CD4-positive, alpha-beta T cell treated with Interleukin-6 for 4 hours (primary cell): Measurements from ENCODE around the gene DLL4.
"Not testable (repeated sequence)": the region's sequence is repeated elsewhere in the genome, so short reads cannot be mapped to it uniquely, and the experiment has no call there.

ENCODE experiments used
- DNase-seq: peaks from one replicate; pipeline ENCODE4 v3.0.0-alpha.2; 2020; ENCODE audit warnings: mixed read lengths

The DLL4 gene

DNA sequence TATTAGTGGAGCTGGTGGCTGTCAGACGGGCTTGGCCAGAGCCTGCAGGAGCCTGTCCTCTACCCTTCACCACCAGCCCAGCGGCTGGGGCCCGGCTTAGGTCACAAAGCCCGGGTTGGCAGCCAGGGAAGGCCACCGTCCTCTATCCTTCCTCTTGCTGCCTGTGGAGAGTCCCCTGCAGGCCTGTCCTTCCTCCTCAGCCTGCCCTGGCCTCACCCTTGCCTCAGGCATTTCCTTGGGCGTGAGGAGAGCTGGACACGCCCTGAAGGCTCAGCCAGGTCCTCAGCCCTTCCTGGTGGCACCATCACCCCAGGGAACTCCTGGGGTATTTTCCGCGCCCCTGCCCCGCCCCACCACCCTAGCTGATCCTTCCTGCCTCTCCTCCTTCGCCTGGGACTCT, 31.8 kb downstream of the DLL4 start:
- DNase-seq, result no peak

DNA sequence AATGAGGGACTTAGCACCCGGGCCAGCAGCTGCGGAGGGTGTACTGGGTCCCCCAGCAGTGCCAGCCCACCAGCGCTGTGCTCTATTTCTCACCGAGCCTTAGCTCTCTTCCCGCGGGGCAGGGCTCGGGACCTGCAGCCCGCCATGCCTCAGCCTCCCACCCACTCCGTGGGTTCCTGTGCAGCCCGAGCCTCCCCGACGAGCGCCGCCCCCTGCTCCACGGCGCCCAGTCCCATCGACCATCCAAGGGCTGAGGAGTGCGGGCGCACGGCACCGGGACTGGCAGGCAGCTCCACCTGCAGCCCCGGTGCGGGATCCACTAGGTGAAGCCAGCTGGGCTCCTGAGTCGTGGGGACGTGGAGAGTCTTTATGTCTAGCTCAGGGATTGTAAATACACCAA, 32.6 kb downstream of the DLL4 start:
- DNase-seq, result not testable (repeated sequence)

DNA sequence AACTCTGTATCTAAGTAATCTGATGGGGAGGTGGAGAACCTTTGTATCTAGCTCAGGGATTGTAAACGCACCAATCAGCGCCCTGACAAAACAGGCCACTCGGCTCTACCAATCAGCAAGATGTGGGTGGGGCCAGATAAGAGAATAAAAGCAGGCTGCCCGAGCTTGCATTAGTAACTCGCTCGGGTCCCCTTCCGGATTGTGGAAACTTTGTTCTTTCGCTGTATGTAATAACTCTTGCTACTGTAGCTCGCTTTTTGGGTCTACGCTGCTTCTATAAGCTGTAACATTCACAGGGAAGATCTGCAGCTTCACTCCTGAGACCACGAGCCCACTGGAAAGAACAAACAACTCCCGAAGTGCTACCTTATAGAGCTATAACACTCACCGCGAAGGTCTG, 33.2 kb downstream of the DLL4 start:
- DNase-seq, result not testable (repeated sequence)

DNA sequence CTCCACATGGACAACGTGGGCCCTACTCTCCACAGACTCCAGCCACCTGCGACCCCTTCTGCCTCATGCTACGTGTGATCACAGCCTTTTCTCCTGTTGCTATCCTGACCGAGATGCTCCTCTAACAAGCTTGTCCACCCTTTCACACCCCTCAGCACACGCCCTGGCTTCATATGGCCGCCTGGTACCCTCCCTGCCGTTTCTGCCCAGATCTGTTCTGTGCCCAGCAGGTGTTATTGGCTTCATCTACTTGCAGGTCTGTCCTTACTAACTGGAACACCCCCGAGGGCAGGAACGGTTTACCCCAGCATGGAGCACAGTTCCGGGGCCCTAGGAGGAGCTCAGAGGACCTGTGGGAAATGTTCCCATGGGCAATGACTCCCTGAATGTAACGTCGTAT, 34.1 kb downstream of the DLL4 start:
- no peak for DNase-seq

GRCh38 chr15:40964006-40964405, 34.9 kb downstream of the DLL4 start:
- no peak for DNase-seq

- no peak for DNase-seq
These were observed 35.5 kb downstream of the DLL4 start for GRCh38 chr15:40964634-40965033.

GRCh38 chr15:40968290-40969085, 39.3 kb downstream of the DLL4 start:
- no peak for DNase-seq

DNA sequence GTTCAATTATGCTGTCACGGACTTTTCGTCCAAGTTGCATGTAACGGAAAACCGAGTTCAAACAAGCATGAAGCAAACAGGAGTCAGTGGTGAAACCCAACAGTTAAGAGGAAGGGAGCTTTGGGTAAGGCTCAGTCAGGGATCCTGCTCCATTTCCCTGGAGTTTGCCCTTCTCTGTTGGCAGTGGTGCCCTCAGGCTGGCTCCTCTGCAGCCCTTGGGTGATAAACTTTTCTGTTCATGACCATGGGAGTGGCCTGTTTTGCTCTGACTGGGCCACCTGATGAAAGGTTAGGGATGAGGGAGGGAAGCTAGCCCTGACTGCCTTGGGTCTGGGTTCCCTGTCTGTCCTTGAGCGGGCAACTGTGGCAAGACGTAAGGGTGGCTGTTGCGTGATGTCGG, 40.2 kb downstream of the DLL4 start:
- DNase-seq, result no peak

DNA sequence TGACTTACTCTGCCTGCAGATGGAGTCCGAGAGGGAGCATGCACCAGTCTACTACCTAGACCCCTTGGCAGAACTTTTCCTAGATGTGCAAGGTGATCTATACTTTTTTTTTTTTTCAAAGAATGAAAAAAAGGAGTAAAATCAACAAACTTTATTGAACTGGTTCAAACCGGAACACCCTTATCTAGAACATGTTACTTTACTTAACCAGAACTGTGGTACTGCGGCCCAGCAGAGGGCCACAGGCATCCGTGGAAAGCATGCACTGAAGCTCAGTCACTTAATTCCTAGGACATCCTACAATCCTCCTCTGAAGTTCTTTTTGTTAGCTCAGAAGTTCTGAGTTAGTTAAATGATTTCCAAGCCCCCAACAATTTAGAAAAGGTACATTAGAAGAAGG, 45.7 kb downstream of the DLL4 start:
- DNase-seq, result no peak

DNA sequence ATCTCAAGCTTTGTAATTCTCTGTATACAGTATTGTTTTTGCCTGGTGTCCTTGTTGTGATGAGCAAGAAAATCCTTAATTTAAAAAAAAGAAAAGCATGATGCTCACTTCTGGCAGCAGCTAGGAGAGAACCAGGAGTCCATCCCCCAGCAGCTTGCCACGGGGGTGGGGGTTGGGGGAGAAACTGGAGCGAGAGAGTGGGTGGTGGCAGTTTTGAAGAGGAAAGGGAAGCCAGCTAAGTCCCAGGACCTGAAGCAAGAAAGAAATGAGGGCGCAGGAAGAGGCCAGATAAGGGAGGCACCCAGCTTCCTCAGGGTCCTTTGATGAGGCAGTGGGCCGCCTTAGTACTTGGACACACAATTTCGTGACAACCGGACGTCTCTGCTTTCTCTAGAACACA, 47.7 kb downstream of the DLL4 start:
- DNase-seq, result no peak

DNA sequence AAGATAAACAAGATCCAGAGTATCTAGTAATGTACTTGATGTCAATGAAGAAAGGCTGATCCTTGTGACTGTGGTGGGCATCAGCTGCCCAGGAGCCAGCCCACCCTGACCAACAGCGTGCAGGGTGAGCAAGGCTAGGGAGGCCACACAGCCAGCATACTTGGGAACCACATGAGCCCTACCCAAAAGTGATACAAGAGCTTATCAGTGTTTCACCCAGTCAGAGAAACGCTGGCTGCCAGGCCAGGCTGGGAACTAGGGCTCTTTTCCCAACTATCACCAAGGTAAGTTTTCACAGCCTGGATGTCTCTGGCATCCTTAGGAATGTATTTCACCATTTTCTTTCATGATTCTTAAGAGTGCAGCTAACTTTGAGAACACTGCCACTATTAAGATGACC, 49.0 kb downstream of the DLL4 start:
- DNase-seq, result no peak

GRCh38 chr15:40978562-40978961, 49.4 kb downstream of the DLL4 start:
- no peak for DNase-seq

DNA sequence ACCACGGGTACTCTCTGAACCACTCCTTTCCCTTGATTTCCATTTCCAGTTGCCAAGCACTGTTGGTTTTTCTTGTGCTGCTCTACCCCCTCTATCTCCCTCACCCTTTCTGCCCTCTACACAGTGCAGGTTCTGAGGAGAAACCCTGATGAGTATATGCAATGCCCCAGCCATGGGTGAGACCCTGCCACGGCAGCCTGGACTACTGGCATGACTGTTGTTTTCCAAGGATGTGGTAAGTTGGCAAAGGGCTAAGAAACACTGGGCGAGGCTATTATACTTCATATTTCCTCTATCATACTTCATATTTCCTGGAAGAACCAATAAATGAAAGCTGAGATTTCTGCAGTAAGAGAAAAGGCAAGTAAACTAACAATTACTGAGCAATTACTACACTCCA, 52.0 kb downstream of the DLL4 start:
- no peak for DNase-seq

- no peak for DNase-seq
These were observed 53.7 kb downstream of the DLL4 start for GRCh38 chr15:40982855-40983254.

- DNase-seq, result no peak
These were observed 55.3 kb downstream of the DLL4 start for GRCh38 chr15:40984406-40984805.

- DNase-seq, result no peak
These were observed 55.8 kb downstream of the DLL4 start for GRCh38 chr15:40984964-40985363.

- no peak for DNase-seq
These were observed 56.6 kb downstream of the DLL4 start for GRCh38 chr15:40985541-40986330.

DNA sequence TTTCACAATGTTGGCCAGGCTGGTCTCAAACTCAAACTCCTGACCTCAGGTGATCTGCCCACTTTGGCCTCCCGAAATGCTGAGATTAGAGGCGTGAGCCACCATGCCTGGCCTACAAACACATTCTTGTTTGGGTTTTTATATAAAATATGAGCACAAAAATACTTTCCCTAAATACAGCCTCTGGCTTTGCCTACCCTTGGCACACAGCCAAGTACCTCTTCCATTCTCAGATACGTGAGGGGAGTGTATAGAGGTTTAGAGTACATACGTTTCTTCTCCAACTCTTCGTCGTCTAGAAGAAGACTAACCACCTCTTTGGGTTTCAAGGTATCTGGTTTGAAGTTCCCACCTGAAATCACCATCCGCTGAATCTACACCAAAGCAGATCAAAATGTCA, 57.7 kb downstream of the DLL4 start:
- no peak for DNase-seq

- DNase-seq, result no peak
These were observed 59.0 kb downstream of the DLL4 start for GRCh38 chr15:40988156-40988555.
